Stomach (tissue), 9 donors: Measurements from ENCODE around the gene PCDHB11. TPM values are rescaled to one million over a fixed set of nuclear protein-coding genes. Genes with fewer than 3 reads are reported as not detected.
"Not testable (repeated sequence)": the region's sequence is repeated elsewhere in the genome, so short reads cannot be mapped to it uniquely, and the experiment has no call there.

Experiments used
- DNase-seq, 2 donors: peaks; one replicate each; pipeline versions ENCODE4 v3.0.0 to v3.0.0-alpha.2; 2013 to 2019
- H3K27ac ChIP-seq, 5 donors: fragments of 200-600 bp in 4 of 5; sonication (generic) in 4 of 5; one replicate each; pipeline ENCODE4 v1.5.1; 2013 to 2019; ENCODE audit warnings: mild to moderate bottlenecking in 1 of 5, moderate library complexity in 1 of 5
- H3K27me3 ChIP-seq, 3 donors: fragments of 200-600 bp; sonication (generic); one replicate each; pipeline ENCODE4 v1.5.1; 2017 to 2019; ENCODE audit warnings: mixed run types in 1 of 3
- H3K36me3 ChIP-seq, 4 donors: fragments of 200-600 bp; sonication (generic); 1 replicate in 3 of 4; 2 replicates in 1 of 4; pipeline ENCODE4 v1.5.1; 2016 to 2019
- H3K4me1 ChIP-seq, 4 donors: fragments of 200-600 bp; sonication (generic); one replicate each; pipeline ENCODE4 v1.5.1; 2016 to 2019
- H3K4me3 ChIP-seq, 4 donors: fragments of 200-600 bp; sonication (generic) in 3 of 4; one replicate each; pipeline ENCODE4 v1.5.1; 2016 to 2019; ENCODE audit warnings: mild to moderate bottlenecking in 1 of 4
- H3K9me3 ChIP-seq, 4 donors: fragments of 200-600 bp; sonication (generic); one replicate each; pipeline ENCODE4 v1.5.1; 2016 to 2019
- CTCF ChIP-seq, 7 experiments: fragments of 450-650 bp in 4 of 7; fragments of 200-600 bp in 3 of 7; sonication (generic) in 3 of 7; IDR thresholded peaks; one replicate each; pipeline ENCODE4 v1.5.1; 2016 to 2019; ENCODE audit warnings: antibody characterized with exemption in 7 of 7, control low read depth in 2 of 7, mild to moderate bottlenecking in 1 of 7
- EP300 ChIP-seq: sonication (generic); formaldehyde crosslinking; IDR thresholded peaks from one replicate; pipeline ENCODE4 v1.6.1; 2017; ENCODE audit warnings: antibody characterized with exemption
- POLR2A ChIP-seq, 4 donors: fragments of 450-650 bp; IDR thresholded peaks; one replicate each; pipeline ENCODE4 v1.6.1; 2016; ENCODE audit warnings: antibody characterized with exemption in 4 of 4, control low read depth in 2 of 4, mild to moderate bottlenecking in 1 of 4, moderate library complexity in 1 of 4
- POLR2AphosphoS5 ChIP-seq, 3 donors: sonication (generic); formaldehyde crosslinking; IDR thresholded peaks; one replicate each; pipeline ENCODE4 v1.6.1; 2016; ENCODE audit warnings: antibody characterized with exemption in 3 of 3
- WGBS, 5 donors: extraction: QIAGEN DNeasy Blood & Tissue Kit in 3 of 5; methylation state at CpG; one replicate each; pipeline versions ENCODE4 v1.1.5 to v1.1.7; 2013 to 2018; 5-methylcytosine and 5-hydroxymethylcytosine counted together
- intact Hi-C: fragments of 100-400 bp; cut with DNase I; formaldehyde crosslinking; loops from one replicate; pipeline ENCODE4 v1.15.1; 2023; ENCODE audit warnings: low total_unique reads
- polyA plus RNA-seq, 3 donors: library from polyadenylated mRNA; stranded (reverse); fragments of 200-250 nt; gene quantifications; one replicate each; pipeline ENCODE4 v1.2.3, GENCODE V29; 2013
- total RNA-seq, 5 donors: library from RNA; depleted of rRNA; stranded (reverse); fragments of >200 nt; gene quantifications; one replicate each; pipeline versions ENCODE4 v1.1.0 to v1.2.3, GENCODE V29; 2014 to 2016
- donor health status: healthy with polysubstance abuse.
- donor health status: Bipolar disorder and iron deficiency.
- donor health status: healthy.

Gene PCDHB11
- total and polyA plus RNA-seq, 8 donors: 0.12 to 4.4 (median 0.97) TPM; not detected in 2

GRCh38 chr5:141245250-141245717 is 45.9 kb downstream of the PCDHB11 start, which contains the start of gene PCDHB15:
PCDHB15 (plus strand) TSS chr5:141245395; CDS start chr5:141245579, 184 bp downstream.
- peak in 1 of 2 donors; percentile 43 for DNase-seq
- peaks cover 66 to 100% (median 95%) of the 10 kb centered on the region in 4 donors for H3K9me3 ChIP-seq

GRCh38 chr5:141246971-141247370 is 47.5 kb downstream of the PCDHB11 start:
- WGBS, 5 donors: 33 to 66% (median 45%) methylated on average over 1 to 32 of the region's 42 CpGs

More at GRCh38 chr5:141245250-141245717, 45.9 kb downstream of the PCDHB11 start, which contains the start of gene PCDHB15:
- WGBS, 5 donors: 9 to 16% (median 10%) methylated on average over 16 of the region's 16 CpGs
- no peaks in the 10 kb centered on the region for H3K4me1 ChIP-seq
- H3K27me3 ChIP-seq: peaks cover 0 to 15% (median 0%) of the 10 kb centered on the region in 3 donors
- no peak within 1 kb of the TSS for H3K27ac ChIP-seq
- H3K36me3 ChIP-seq: peaks cover 0 to 22% (median 0%) of the 10 kb centered on the region in 4 donors
- H3K4me3 ChIP-seq: peak within 1 kb of the TSS in 3 of 4 donors; percentile 15 to 28 (median 23)
- TF ChIP-seq EP300 (no peak), POLR2A (IDR thresholded peaks at IDR 0.05) (no peak), CTCF (IDR thresholded peaks at IDR 0.05) (no peak), POLR2AphosphoS5 (IDR thresholded peaks at IDR 0.05) (no peak)
- intact Hi-C loops: no loop called here

GRCh38 chr5:141247434-141247833 is 48.0 kb downstream of the PCDHB11 start:
- peaks cover 0 to 14% (median 0%) of the 10 kb centered on the region in 4 donors for H3K36me3 ChIP-seq
- WGBS, 5 donors: 37 to 58% (median 47%) methylated on average over 15 to 34 of the region's 34 CpGs
- peaks cover 59 to 100% (median 95%) of the 10 kb centered on the region in 4 donors for H3K9me3 ChIP-seq
- H3K4me1 ChIP-seq, H3K27me3 ChIP-seq, H3K4me3 ChIP-seq, intact Hi-C loops, H3K27ac ChIP-seq, DNase-seq: not testable (repeated sequence)

More at GRCh38 chr5:141246971-141247370, 47.5 kb downstream of the PCDHB11 start:
- Histone ChIP-seq H3K9me3 (peaks cover 61 to 100% (median 95%) of the 10 kb centered on the region in 4 donors), H3K36me3 (peaks cover 0 to 14% (median 0%) of the 10 kb centered on the region in 4 donors)
- H3K27ac ChIP-seq, intact Hi-C loops, DNase-seq, H3K4me3 ChIP-seq, H3K27me3 ChIP-seq, H3K4me1 ChIP-seq: not testable (repeated sequence)

DNA sequence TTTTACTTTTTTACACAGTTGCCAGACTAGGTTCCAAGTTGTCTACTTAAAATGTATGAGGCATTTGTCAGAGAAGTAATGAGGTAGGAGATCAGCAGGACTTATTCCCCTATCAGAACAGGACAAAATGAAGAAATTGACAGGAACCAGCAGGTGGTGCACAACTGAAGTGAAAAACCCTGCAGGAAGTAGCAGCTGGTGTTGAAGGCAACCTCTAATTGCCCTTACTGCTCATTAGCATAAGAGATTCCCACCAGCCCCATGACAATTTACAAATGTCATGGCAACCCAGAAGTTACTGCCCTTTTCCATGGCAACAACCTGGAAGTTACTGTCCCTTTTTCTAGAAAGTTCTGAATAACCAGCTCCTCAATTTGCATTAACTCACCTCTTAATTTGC is 51.1 kb downstream of the PCDHB11 start:
- no peak overlapping the region for H3K4me3 ChIP-seq
- no peaks in the 10 kb centered on the region for H3K4me1 ChIP-seq
- TF ChIP-seq POLR2AphosphoS5 (IDR thresholded peaks at IDR 0.05) (no peak), EP300 (no peak), POLR2A (IDR thresholded peaks at IDR 0.05) (no peak), CTCF (IDR thresholded peaks at IDR 0.05) (no peak)

More for the DNA sequence above, 51.1 kb downstream of the PCDHB11 start:
- DNase-seq: no peak
- H3K36me3 ChIP-seq: peaks cover 0 to 19% (median 0%) of the 10 kb centered on the region in 4 donors
- no peak overlapping the region for H3K27ac ChIP-seq
- H3K27me3 ChIP-seq: no peaks in the 10 kb centered on the region
- intact Hi-C loops: no loop called here
- peaks cover 53 to 100% (median 98%) of the 10 kb centered on the region in 4 donors for H3K9me3 ChIP-seq

Other genes starting within 250 kb of the PCDHB11 start
Only the 30 nearest of the 37 such genes appear.
- gene PCDHB1, start 148.3 kb upstream of the PCDHB11 start, total RNA-seq: under 1 TPM in 2 of 5 donors, not detected in 3; under 0.01 to 0.37 TPM
- under 1 TPM in 1 of 3 donors, not detected in 2; 0.03 TPM for gene PCDHB1, start 148.3 kb upstream of the PCDHB11 start, polyA plus RNA-seq
- 1 to 10 TPM in 1 of 5 donors, under 1 TPM in 1, not detected in 3; 0.43 to 3.3 TPM for gene PCDHB2, start 105.0 kb upstream of the PCDHB11 start, total RNA-seq
- gene PCDHB2, start 105.0 kb upstream of the PCDHB11 start, polyA plus RNA-seq: 1 to 10 TPM in 1 of 3 donors, under 1 TPM in 2; 0.53 to 1.3 (median 0.61) TPM
- 1 to 10 TPM in 1 of 5 donors, not detected in 4; 3.7 TPM for gene PCDHB3, start 99.2 kb upstream of the PCDHB11 start, total RNA-seq
- gene PCDHB3, start 99.2 kb upstream of the PCDHB11 start, polyA plus RNA-seq: under 1 TPM; 0.15 to 0.46 (median 0.31) TPM
- gene PCDHB4, start 77.8 kb upstream of the PCDHB11 start, total RNA-seq: 10 to 100 TPM in 1 of 5 donors, 1 to 10 TPM in 1, under 1 TPM in 2, not detected in 1; 0.45 to 15.9 (median 1.7) TPM
- under 1 TPM; 0.15 to 0.38 (median 0.37) TPM for gene PCDHB4, start 77.8 kb upstream of the PCDHB11 start, polyA plus RNA-seq
- gene PCDHB5, start 64.4 kb upstream of the PCDHB11 start, total RNA-seq: 1 to 10 TPM in 3 of 5 donors, under 1 TPM in 2; 0.14 to 4.7 (median 1.8) TPM
- under 1 TPM in 2 of 3 donors, not detected in 1; 0.31 to 0.78 TPM for gene PCDHB5, start 64.4 kb upstream of the PCDHB11 start, polyA plus RNA-seq
- 1 to 10 TPM in 1 of 5 donors, under 1 TPM in 1, not detected in 3; under 0.01 to 1.3 TPM for gene PCDHB6, start 49.6 kb upstream of the PCDHB11 start, total RNA-seq
- under 1 TPM in 1 of 3 donors, not detected in 2; 0.15 TPM for gene PCDHB6, start 49.6 kb upstream of the PCDHB11 start, polyA plus RNA-seq
- 1 to 10 TPM in 1 of 5 donors, under 1 TPM in 1, not detected in 3; 0.72 to 1.8 TPM for gene PCDHB7, start 27.0 kb upstream of the PCDHB11 start, total RNA-seq
- under 1 TPM in 1 of 3 donors, not detected in 2; 0.10 TPM for gene PCDHB7, start 27.0 kb upstream of the PCDHB11 start, polyA plus RNA-seq
- 1 to 10 TPM in 1 of 5 donors, under 1 TPM in 1, not detected in 3; 0.58 to 1.7 TPM for gene PCDHB8, start 21.8 kb upstream of the PCDHB11 start, total RNA-seq
- not detected for gene PCDHB8, start 21.8 kb upstream of the PCDHB11 start, polyA plus RNA-seq
- gene PCDHB16, start 17.2 kb upstream of the PCDHB11 start, total RNA-seq: 1 to 10 TPM in 3 of 5 donors, under 1 TPM in 2; 0.45 to 1.7 (median 1.2) TPM
- under 1 TPM in 2 of 3 donors, not detected in 1; 0.12 to 0.20 TPM for gene PCDHB16, start 17.2 kb upstream of the PCDHB11 start, polyA plus RNA-seq
- gene PCDHB9, start 12.5 kb upstream of the PCDHB11 start, total RNA-seq: under 1 TPM in 3 of 5 donors, not detected in 2; 0.14 to 0.92 (median 0.45) TPM
- under 1 TPM in 2 of 3 donors, not detected in 1; 0.08 to 0.19 TPM for gene PCDHB9, start 12.5 kb upstream of the PCDHB11 start, polyA plus RNA-seq
- 10 to 100 TPM in 1 of 5 donors, 1 to 10 TPM in 3, under 1 TPM in 1; 0.58 to 18.3 (median 2.3) TPM for gene PCDHB10, start 7.3 kb upstream of the PCDHB11 start, total RNA-seq
- under 1 TPM; 0.12 to 0.40 (median 0.15) TPM for gene PCDHB10, start 7.3 kb upstream of the PCDHB11 start, polyA plus RNA-seq
- gene PCDHB12, start 9.1 kb downstream of the PCDHB11 start, total RNA-seq: 1 to 10 TPM in 4 of 5 donors, not detected in 1; 1.2 to 8.5 (median 2.9) TPM
- under 1 TPM; 0.19 to 0.31 (median 0.28) TPM for gene PCDHB12, start 9.1 kb downstream of the PCDHB11 start, polyA plus RNA-seq
- 10 to 100 TPM in 1 of 5 donors, 1 to 10 TPM in 2, under 1 TPM in 2; under 0.01 to 28.1 (median 3.1) TPM for gene PCDHB13, start 14.3 kb downstream of the PCDHB11 start, total RNA-seq
- under 1 TPM in 2 of 3 donors, not detected in 1; 0.12 to 0.28 TPM for gene PCDHB13, start 14.3 kb downstream of the PCDHB11 start, polyA plus RNA-seq
- 1 to 10 TPM in 4 of 5 donors, not detected in 1; 1.3 to 6.4 (median 3.6) TPM for gene PCDHB14, start 23.7 kb downstream of the PCDHB11 start, total RNA-seq
- gene PCDHB14, start 23.7 kb downstream of the PCDHB11 start, polyA plus RNA-seq: 1 to 10 TPM in 1 of 3 donors, under 1 TPM in 2; 0.31 to 1.1 (median 0.44) TPM
- gene PCDHB15, start 45.8 kb downstream of the PCDHB11 start, total RNA-seq: 1 to 10 TPM in 2 of 5 donors, under 1 TPM in 1, not detected in 2; 0.58 to 6.6 (median 2.2) TPM
- 1 to 10 TPM in 1 of 3 donors, under 1 TPM in 2; 0.44 to 1.2 (median 0.73) TPM for gene PCDHB15, start 45.8 kb downstream of the PCDHB11 start, polyA plus RNA-seq
- 1 to 10 TPM in 1 of 5 donors, under 1 TPM in 1, not detected in 3; 0.43 to 4.8 TPM for gene SLC25A2, start 104.4 kb downstream of the PCDHB11 start, total RNA-seq
- gene SLC25A2, start 104.4 kb downstream of the PCDHB11 start, polyA plus RNA-seq: not detected
- gene TAF7, start 121.2 kb downstream of the PCDHB11 start, total RNA-seq: 10 to 100 TPM; 22.0 to 89.8 (median 36.5) TPM
- 10 to 100 TPM; 32.6 to 46.1 (median 43.5) TPM for gene TAF7, start 121.2 kb downstream of the PCDHB11 start, polyA plus RNA-seq
- under 1 TPM in 1 of 5 donors, not detected in 4; 0.18 TPM for gene PCDHGA1, start 130.9 kb downstream of the PCDHB11 start, total RNA-seq
- under 1 TPM in 1 of 3 donors, not detected in 2; 0.13 TPM for gene PCDHGA1, start 130.9 kb downstream of the PCDHB11 start, polyA plus RNA-seq
- gene PCDHGA2, start 139.1 kb downstream of the PCDHB11 start, total RNA-seq: 1 to 10 TPM; 1.2 to 3.5 (median 2.0) TPM
- under 1 TPM; 0.06 to 0.31 (median 0.18) TPM for gene PCDHGA2, start 139.1 kb downstream of the PCDHB11 start, polyA plus RNA-seq
- 1 to 10 TPM in 3 of 5 donors, under 1 TPM in 1, not detected in 1; 0.58 to 6.7 (median 1.4) TPM for gene PCDHGA3, start 144.2 kb downstream of the PCDHB11 start, total RNA-seq
- gene PCDHGA3, start 144.2 kb downstream of the PCDHB11 start, polyA plus RNA-seq: under 1 TPM in 1 of 3 donors, not detected in 2; 0.08 TPM
- 1 to 10 TPM in 1 of 5 donors, under 1 TPM in 3, not detected in 1; under 0.01 to 1.2 (median 0.68) TPM for gene PCDHGB1, start 150.5 kb downstream of the PCDHB11 start, total RNA-seq
- under 1 TPM in 1 of 3 donors, not detected in 2; 0.03 TPM for gene PCDHGB1, start 150.5 kb downstream of the PCDHB11 start, polyA plus RNA-seq
- gene PCDHGA4, start 155.4 kb downstream of the PCDHB11 start, total RNA-seq: 1 to 10 TPM in 4 of 5 donors, under 1 TPM in 1; 0.29 to 9.3 (median 2.4) TPM
- gene PCDHGA4, start 155.4 kb downstream of the PCDHB11 start, polyA plus RNA-seq: under 1 TPM in 1 of 3 donors, not detected in 2; 0.08 TPM
- gene PCDHGB2, start 160.4 kb downstream of the PCDHB11 start, total RNA-seq: 10 to 100 TPM in 1 of 5 donors, 1 to 10 TPM in 3, not detected in 1; 2.5 to 10.7 (median 8.1) TPM
- under 1 TPM in 1 of 3 donors, not detected in 2; 0.10 TPM for gene PCDHGB2, start 160.4 kb downstream of the PCDHB11 start, polyA plus RNA-seq
- 1 to 10 TPM in 4 of 5 donors, not detected in 1; 2.3 to 6.7 (median 3.6) TPM for gene PCDHGA5, start 164.5 kb downstream of the PCDHB11 start, total RNA-seq
- gene PCDHGA5, start 164.5 kb downstream of the PCDHB11 start, polyA plus RNA-seq: under 1 TPM in 1 of 3 donors, not detected in 2; 0.15 TPM
- 1 to 10 TPM in 4 of 5 donors, under 1 TPM in 1; 0.87 to 8.8 (median 3.8) TPM for gene PCDHGB3, start 170.6 kb downstream of the PCDHB11 start, total RNA-seq
- gene PCDHGB3, start 170.6 kb downstream of the PCDHB11 start, polyA plus RNA-seq: under 1 TPM in 2 of 3 donors, not detected in 1; 0.06 to 0.08 TPM
- gene PCDHGA6, start 174.3 kb downstream of the PCDHB11 start, total RNA-seq: 1 to 10 TPM in 3 of 5 donors, under 1 TPM in 2; 0.29 to 4.4 (median 1.8) TPM
- gene PCDHGA6, start 174.3 kb downstream of the PCDHB11 start, polyA plus RNA-seq: under 1 TPM in 2 of 3 donors, not detected in 1; 0.06 to 0.38 TPM
- gene PCDHGA7, start 183.1 kb downstream of the PCDHB11 start, total RNA-seq: 10 to 100 TPM in 1 of 5 donors, 1 to 10 TPM in 2, under 1 TPM in 1, not detected in 1; 0.87 to 29.0 (median 2.7) TPM
- under 1 TPM in 2 of 3 donors, not detected in 1; 0.06 to 0.30 TPM for gene PCDHGA7, start 183.1 kb downstream of the PCDHB11 start, polyA plus RNA-seq
- 10 to 100 TPM in 1 of 5 donors, 1 to 10 TPM in 2, under 1 TPM in 2; 0.29 to 12.1 (median 1.2) TPM for gene PCDHGB4, start 188.1 kb downstream of the PCDHB11 start, total RNA-seq
- under 1 TPM in 2 of 3 donors, not detected in 1; 0.12 to 0.45 TPM for gene PCDHGB4, start 188.1 kb downstream of the PCDHB11 start, polyA plus RNA-seq
- 10 to 100 TPM in 1 of 5 donors, 1 to 10 TPM in 2, under 1 TPM in 2; under 0.01 to 12.5 (median 1.2) TPM for gene PCDHGA8, start 193.0 kb downstream of the PCDHB11 start, total RNA-seq
- gene PCDHGA8, start 193.0 kb downstream of the PCDHB11 start, polyA plus RNA-seq: under 1 TPM in 2 of 3 donors, not detected in 1; 0.06 to 0.08 TPM
- 10 to 100 TPM in 2 of 5 donors, 1 to 10 TPM in 3; 1.8 to 16.8 (median 4.2) TPM for gene PCDHGB5, start 198.3 kb downstream of the PCDHB11 start, total RNA-seq
- gene PCDHGB5, start 198.3 kb downstream of the PCDHB11 start, polyA plus RNA-seq: under 1 TPM in 2 of 3 donors, not detected in 1; 0.35 to 0.75 TPM